C4-2B (cell line): ENCODE data around the gene ARL15.

ENCODE experiments used
- CTCF ChIP-seq: fragments of 450-650 bp; conservative IDR thresholded peaks from 2 replicates; pipeline ENCODE4 v1.5.1; 2017; ENCODE audit warnings: mild to moderate bottlenecking
- ZFX ChIP-seq: fragments of 450-650 bp; IDR thresholded peaks from 2 replicates; pipeline ENCODE4 v1.6.1; 2017

- no peak for TF ChIP-seq CTCF
- no peak for TF ChIP-seq ZFX
These were observed 1.1 kb downstream of the ARL15 start for GRCh38 chr5:54309276-54309675.
